Suppressor macrophage (primary cell): ENCODE data around the gene GCSH.
"Not testable (repeated sequence)": the region's sequence is repeated elsewhere in the genome, so short reads cannot be mapped to it uniquely, and the experiment has no call there.

Experiments used
- DNase-seq, 4 experiments: peaks; one replicate each; pipeline ENCODE4 v3.0.0-alpha.2; 2020 to 2022
- total RNA-seq, 17 experiments: gene quantifications; one replicate each; lab custom pipeline; 2026; ENCODE audit warnings: mixed read lengths in 6 of 17, inconsistent platforms in 3 of 17; lab: John Stamatoyannopoulos, UW

Gene GCSH
- total RNA-seq, result 0.17 to 1.5 (median 0.55) reads per million in 17 experiments

GRCh38 chr16:81095953-81096714 is at the start of gene GCSH:
Gene GCSH (minus strand): TSS chr16:81096395. CDS start chr16:81096278, 117 bp downstream.
- DNase-seq, result peak; percentile 98 to 99 (median 99)

DNA sequence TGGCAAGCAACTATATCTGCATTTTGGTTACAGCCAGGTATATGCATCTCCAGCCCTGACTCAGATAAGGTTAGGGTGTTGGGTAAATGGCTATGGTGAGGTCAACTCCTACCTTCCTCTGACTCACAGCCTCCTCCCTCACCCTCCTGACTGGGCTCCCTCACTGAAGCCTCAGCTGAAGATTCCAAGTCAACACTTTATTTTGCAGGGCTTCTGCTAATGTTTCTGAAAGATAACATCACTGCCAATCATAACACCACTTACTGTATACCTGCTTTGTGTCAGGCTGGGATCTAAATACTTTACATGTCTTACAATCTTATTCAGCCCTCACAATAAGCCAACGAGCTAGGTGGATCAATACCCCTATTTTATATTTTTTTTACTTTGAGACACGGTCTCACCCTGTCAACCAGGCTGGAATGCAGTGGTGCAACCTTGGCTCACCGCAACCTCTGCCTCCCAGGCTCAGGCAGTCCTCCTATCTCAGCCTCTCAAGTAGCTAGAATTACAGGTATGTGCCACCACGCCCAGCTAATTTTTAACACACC is 47.8 kb upstream of the GCSH start:
- DNase-seq, result no peak

- no peak for DNase-seq
Measured at GRCh38 chr16:81142864-81143263, 46.7 kb upstream of the GCSH start.

DNA sequence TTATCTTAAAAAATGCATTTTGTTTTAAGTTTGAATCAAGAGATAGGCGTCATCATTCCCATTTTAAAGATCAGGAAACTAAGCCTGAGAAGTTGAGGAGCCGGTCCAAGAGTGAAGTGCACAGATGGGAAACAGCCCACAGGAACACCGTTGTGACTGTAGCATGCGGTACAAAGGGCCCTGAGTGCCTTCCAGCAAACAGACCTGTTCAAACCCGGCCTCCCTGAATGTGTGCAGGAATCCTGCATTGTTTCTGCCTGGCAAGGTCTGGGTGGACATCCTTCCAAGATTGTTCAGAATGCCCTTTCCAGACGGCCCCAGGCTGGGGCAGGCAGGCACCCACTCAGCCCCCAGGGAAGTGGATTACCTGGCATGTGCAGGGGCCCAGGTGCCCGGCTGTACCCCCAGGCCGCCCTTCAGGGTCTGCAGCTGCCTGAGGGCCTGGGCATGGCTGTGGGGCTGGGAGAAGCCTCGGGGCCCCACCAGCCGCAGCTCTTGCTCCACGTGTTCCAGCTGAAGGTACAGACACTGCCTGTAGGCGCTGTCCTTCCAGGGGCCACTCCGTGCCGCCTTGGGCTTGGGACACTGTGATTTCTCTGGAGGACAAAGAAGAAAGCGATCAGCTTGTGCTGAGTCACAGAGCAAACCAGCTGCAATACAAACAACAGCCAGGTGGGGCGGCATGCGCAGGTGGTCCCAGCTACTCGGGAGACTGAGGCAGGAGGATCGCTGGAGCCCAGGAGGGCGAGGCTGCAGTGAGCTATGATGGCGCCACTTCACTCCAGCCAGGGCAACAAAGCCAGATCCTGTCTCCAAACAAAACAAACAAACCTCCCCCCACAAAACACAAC is 45.0 kb upstream of the GCSH start:
- no peak for DNase-seq

GRCh38 chr16:81138831-81139557 is 42.8 kb upstream of the GCSH start:
- DNase-seq, result no peak

DNA sequence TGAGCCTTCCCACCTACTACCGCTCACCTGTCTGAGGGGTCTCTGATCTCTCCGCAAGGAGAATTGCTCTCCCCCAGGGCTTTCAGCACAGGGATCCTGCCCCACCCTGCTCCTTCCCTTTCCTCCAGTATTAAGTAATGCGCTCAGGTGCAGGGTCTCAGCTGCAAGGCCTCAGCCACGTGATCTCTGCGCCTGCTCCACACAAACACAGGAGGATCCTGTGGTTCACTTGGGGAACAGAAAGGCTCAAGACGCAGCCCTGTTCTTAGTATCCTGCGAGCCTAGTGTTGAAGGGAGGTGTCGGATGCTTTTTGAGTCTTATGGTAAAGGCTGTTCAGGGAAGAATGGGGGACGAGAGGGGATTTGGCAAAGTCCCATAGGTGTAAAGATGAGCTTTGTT is 41.6 kb upstream of the GCSH start:
- DNase-seq, result no peak

- DNase-seq, result no peak
Measured at GRCh38 chr16:81136390-81137335, 40.5 kb upstream of the GCSH start.

GRCh38 chr16:81130126-81130525 is 33.9 kb upstream of the GCSH start:
- DNase-seq, result no peak

- DNase-seq, result no peak
Measured at GRCh38 chr16:81128726-81129524, 32.7 kb upstream of the GCSH start.

GRCh38 chr16:81127051-81127450 is 30.9 kb upstream of the GCSH start:
- no peak for DNase-seq

DNA sequence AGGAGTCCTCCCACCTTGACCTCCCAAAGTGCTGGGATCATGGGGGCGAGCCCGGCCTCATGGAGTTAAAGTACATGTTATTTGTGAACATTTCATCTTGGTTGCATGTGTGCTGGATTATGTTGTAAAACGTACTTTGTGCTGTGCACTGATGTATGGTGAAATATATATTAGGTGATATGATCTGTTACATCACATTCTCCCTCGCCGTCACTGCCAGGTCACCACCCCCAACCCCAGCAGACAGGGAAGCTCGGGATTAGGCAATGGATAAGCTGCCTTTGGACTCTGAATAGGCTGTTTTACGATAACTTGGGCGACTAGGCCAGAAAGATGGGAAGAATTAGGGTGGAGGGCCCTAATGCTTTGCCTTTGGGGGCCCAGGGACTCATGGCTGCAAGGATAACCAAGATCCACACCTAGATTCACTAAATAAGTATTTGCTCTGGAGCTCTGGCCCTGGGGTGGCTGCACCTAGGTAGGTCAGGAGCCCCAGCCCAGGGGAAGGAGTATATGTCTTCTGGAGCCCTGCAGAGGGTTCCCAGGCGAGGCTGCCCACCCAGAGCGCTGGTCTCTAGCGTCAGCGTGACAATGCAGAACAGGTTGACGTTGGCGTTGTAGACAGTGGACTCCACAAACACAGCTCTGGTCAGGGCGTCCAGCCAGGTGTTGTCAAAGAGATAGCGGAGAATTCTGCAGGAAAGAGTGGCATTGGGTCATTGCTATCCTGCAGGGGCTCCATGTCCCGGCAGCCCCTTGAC is 27.1 kb upstream of the GCSH start:
- DNase-seq, result no peak

GRCh38 chr16:81121474-81121990 is 25.3 kb upstream of the GCSH start:
- no peak for DNase-seq

- DNase-seq, result no peak
Measured at GRCh38 chr16:81117436-81117835, 21.2 kb upstream of the GCSH start.

DNA sequence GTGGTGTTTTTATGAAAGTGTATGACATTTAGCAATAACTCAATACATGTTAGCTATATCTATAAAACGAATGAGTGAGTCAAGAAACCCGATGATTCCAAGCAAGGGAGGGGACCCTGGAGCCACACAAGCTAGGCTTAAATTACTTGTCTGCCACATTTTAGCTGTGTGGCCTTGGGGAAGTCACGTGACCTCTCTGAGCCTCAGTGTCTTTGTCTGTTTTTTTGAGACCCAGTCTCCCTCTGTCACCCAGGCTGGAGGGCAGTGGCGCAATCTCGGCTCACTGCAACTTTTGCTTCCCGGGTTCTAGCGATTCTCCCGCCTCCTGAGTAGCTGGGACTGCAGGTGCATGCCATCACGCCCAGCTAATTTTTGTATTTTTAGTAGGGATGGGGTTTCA is 20.1 kb upstream of the GCSH start:
- no peak for DNase-seq

GRCh38 chr16:81112453-81112852 is 16.3 kb upstream of the GCSH start:
- no peak for DNase-seq

- DNase-seq, result not testable (repeated sequence)
Measured at GRCh38 chr16:81109274-81109673, 13.1 kb upstream of the GCSH start.

DNA sequence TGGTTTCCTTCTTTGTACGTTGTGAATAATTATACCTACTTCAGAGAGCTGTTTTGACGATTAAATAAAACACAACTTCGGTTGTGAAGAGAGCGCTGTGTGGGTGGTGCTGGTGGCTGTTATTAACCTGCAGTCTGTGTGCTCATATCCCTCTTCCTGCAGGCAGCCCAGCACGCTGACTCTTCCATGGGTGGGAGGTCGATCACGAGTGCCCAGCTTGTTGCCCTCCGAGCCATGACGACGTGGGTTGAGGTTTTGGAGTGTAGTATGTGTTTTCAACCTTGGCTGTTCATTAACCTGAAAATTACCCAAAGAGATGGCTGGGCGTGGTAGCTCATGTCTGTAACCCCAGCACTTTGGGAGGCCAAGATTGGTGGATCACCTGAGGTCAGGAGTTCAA is 11.3 kb upstream of the GCSH start:
- no peak for DNase-seq

- DNase-seq, result no peak
Measured at GRCh38 chr16:81106826-81107503, 10.8 kb upstream of the GCSH start.

DNA sequence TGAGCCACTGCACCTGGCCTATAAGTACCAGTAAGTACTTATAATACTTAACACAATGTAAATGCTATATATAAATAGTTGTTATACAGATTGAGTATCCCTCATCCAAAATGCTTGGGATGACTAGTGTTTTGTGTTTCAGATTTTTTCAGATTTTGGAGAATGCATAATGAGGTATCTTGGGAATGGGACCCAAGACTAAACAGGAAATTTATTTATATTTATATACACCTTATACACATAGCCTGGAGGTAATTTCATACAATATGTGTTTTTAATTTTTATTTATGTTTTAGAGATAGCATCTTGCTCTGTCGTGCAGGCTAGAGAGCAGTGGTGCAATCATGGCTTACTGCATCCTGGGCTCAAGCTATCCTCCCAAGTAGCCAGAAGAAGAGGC is 9.8 kb upstream of the GCSH start:
- DNase-seq, result no peak
